PFSK-1 (cell line): ENCODE measurements around the gene MCRIP1.

Source experiments
- FOXP2 ChIP-seq: optimal IDR thresholded peaks from 2 replicates; pipeline ENCODE3; 2011; ENCODE audit warnings: borderline replicate concordance, control low read depth, inconsistent platforms; ENCODE audit not compliant: insufficient read depth; ENCODE audit errors: extremely low read length, extremely low read depth
- POLR2AphosphoS5 ChIP-seq: IDR thresholded peaks from 2 replicates; pipeline ENCODE4 v1.6.1; 2012; ENCODE audit warnings: low read depth, mild to moderate bottlenecking, control low read depth, low read length, moderate library complexity
- SIN3A ChIP-seq: IDR thresholded peaks from 2 replicates; pipeline ENCODE4 v1.6.1; 2012; ENCODE audit warnings: mild to moderate bottlenecking, low read length, moderate library complexity, borderline replicate concordance; ENCODE audit not compliant: insufficient read depth
- TAF1 ChIP-seq: IDR thresholded peaks from 2 replicates; pipeline ENCODE4 v1.6.1; 2012; ENCODE audit warnings: low read length, control low read depth, borderline replicate concordance; ENCODE audit not compliant: insufficient read depth

DNA sequence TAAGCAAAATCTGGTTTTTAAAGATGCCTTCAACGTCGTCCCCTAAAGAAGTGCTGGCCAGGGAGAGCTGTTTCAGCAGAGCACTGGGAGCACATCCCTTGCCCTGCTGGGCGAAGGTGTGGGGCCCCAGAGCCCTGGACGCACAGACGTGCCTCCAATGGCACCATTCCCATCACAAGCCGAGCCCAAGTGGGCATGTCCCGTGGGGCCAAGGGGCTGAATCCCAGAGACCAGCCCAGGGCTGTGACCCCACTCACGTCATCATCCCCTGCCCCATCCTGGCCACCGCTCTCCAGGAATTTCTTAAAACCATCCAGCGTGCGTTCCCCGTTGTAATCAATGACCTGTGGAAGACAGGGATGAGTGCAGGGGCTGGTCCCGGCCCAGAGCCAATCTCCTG lies 11.8 kb upstream of the MCRIP1 start:
- TF ChIP-seq TAF1 = no peak
- no peak for TF ChIP-seq SIN3A
- peak; percentile 37; the same call in 1 of the 2 replicates for TF ChIP-seq POLR2AphosphoS5
- no peak for TF ChIP-seq FOXP2
